Skeletal muscle tissue (tissue), 4 donors: ENCODE measurements around the gene SETD2. TPM values are rescaled to one million over a fixed set of nuclear protein-coding genes. Genes with fewer than 3 reads are reported as not detected.
"Not testable (repeated sequence)": the region's sequence is repeated elsewhere in the genome, so short reads cannot be mapped to it uniquely, and the experiment has no call there.

Experiments
- H3K27ac ChIP-seq: one replicate; pipeline ENCODE4 v1.7.0; 2013; ENCODE audit warnings: mild to moderate bottlenecking, low read depth, low read length, inconsistent platforms
- H3K27me3 ChIP-seq, 3 donors: one replicate each; pipeline ENCODE4 v1.7.0; 2013; ENCODE audit warnings: low read length in 3 of 3; ENCODE audit not compliant: control insufficient read depth in 3 of 3, insufficient read depth in 3 of 3
- H3K36me3 ChIP-seq, 3 donors: one replicate each; pipeline ENCODE4 v1.7.0; 2013; ENCODE audit warnings: low read length in 3 of 3; ENCODE audit not compliant: control insufficient read depth in 3 of 3, insufficient read depth in 3 of 3
- H3K4me1 ChIP-seq, 3 donors: one replicate each; pipeline ENCODE4 v1.7.0; 2013; ENCODE audit warnings: low read length in 3 of 3, mild to moderate bottlenecking in 3 of 3; ENCODE audit not compliant: control insufficient read depth in 3 of 3, insufficient read depth in 3 of 3
- H3K4me3 ChIP-seq, 3 donors: one replicate each; pipeline ENCODE4 v1.7.0; 2013; ENCODE audit warnings: low read length in 3 of 3
- H3K9ac ChIP-seq, 3 donors: one replicate each; pipeline ENCODE4 v1.7.0; 2013; ENCODE audit warnings: low read length in 3 of 3, mild to moderate bottlenecking in 3 of 3, moderate library complexity in 2 of 3, low read depth in 1 of 3
- H3K9me3 ChIP-seq, 3 donors: one replicate each; pipeline ENCODE4 v1.7.0; 2013; ENCODE audit warnings: low read length in 3 of 3; ENCODE audit not compliant: control insufficient read depth in 3 of 3
- total RNA-seq: library from RNA; depleted of rRNA; stranded (reverse); fragments of >200 nt; gene quantifications from one replicate; pipeline ENCODE4 v1.2.3, GENCODE V29; 2014
- donor health status: Osteomylitis.

The SETD2 gene
- total RNA-seq, 1 donor from 2014 or later, result 48.5 TPM

GRCh38 chr3:47152578-47152977, 11.3 kb downstream of the SETD2 start:
- H3K4me3 ChIP-seq, result no peak overlapping the region
- no peaks in the 10 kb centered on the region for H3K27me3 ChIP-seq
- H3K27ac ChIP-seq, result no peak overlapping the region
- H3K36me3 ChIP-seq, result no peaks in the 10 kb centered on the region
- H3K9ac ChIP-seq, result no peak overlapping the region
- H3K9me3 ChIP-seq, result no peaks in the 10 kb centered on the region
- peaks cover 6 to 16% (median 9%) of the 10 kb centered on the region in 3 donors for H3K4me1 ChIP-seq

- no peaks in the 10 kb centered on the region for H3K27me3 ChIP-seq
- no peak overlapping the region for H3K9ac ChIP-seq
- no peaks in the 10 kb centered on the region for H3K9me3 ChIP-seq
- H3K27ac ChIP-seq, result no peak overlapping the region
- H3K4me3 ChIP-seq, result no peak overlapping the region
- H3K36me3 ChIP-seq, result no peaks in the 10 kb centered on the region
- peaks cover 3 to 15% (median 9%) of the 10 kb centered on the region in 3 donors for H3K4me1 ChIP-seq
Measured at GRCh38 chr3:47151836-47152235, 12.1 kb downstream of the SETD2 start.

- Histone ChIP-seq H3K4me1 (peaks cover 0 to 9% (median 9%) of the 10 kb centered on the region in 3 donors), H3K4me3 (no peak overlapping the region)
Measured at GRCh38 chr3:47149339-47149933, 14.5 kb downstream of the SETD2 start.

GRCh38 chr3:47145272-47145671, 18.6 kb downstream of the SETD2 start:
- no peaks in the 10 kb centered on the region for H3K36me3 ChIP-seq
- H3K4me1 ChIP-seq, result peaks cover 8 to 13% (median 12%) of the 10 kb centered on the region in 3 donors
- no peak overlapping the region for H3K4me3 ChIP-seq
- H3K9me3 ChIP-seq, result no peaks in the 10 kb centered on the region
- H3K27me3 ChIP-seq, result no peaks in the 10 kb centered on the region
- no peak overlapping the region for H3K27ac ChIP-seq
- no peak overlapping the region for H3K9ac ChIP-seq

More at GRCh38 chr3:47149339-47149933, 14.5 kb downstream of the SETD2 start:
- Histone ChIP-seq H3K27me3 (no peaks in the 10 kb centered on the region), H3K36me3 (no peaks in the 10 kb centered on the region), H3K9ac (no peak overlapping the region), H3K9me3 (no peaks in the 10 kb centered on the region), H3K27ac (no peak overlapping the region)

GRCh38 chr3:47143068-47143467, 20.8 kb downstream of the SETD2 start:
- Histone ChIP-seq H3K4me1 (peaks cover 8 to 11% (median 11%) of the 10 kb centered on the region in 3 donors), H3K9me3 (no peaks in the 10 kb centered on the region), H3K27ac (no peak overlapping the region), H3K27me3 (no peaks in the 10 kb centered on the region), H3K36me3 (no peaks in the 10 kb centered on the region), H3K4me3 (no peak overlapping the region), H3K9ac (no peak overlapping the region)

- not testable (repeated sequence) for H3K27ac ChIP-seq, H3K9me3 ChIP-seq, H3K27me3 ChIP-seq, H3K36me3 ChIP-seq, H3K9ac ChIP-seq, H3K4me3 ChIP-seq
- H3K4me1 ChIP-seq, result peaks cover 8 to 11% (median 11%) of the 10 kb centered on the region in 3 donors
Measured at GRCh38 chr3:47142536-47142935, 21.4 kb downstream of the SETD2 start.

- not testable (repeated sequence) for H3K27ac ChIP-seq, H3K36me3 ChIP-seq, H3K9ac ChIP-seq, H3K9me3 ChIP-seq, H3K27me3 ChIP-seq, H3K4me3 ChIP-seq
- peaks cover 8 to 15% (median 13%) of the 10 kb centered on the region in 3 donors for H3K4me1 ChIP-seq
Measured at GRCh38 chr3:47140973-47141461, 22.9 kb downstream of the SETD2 start.

- not testable (repeated sequence) for H3K27ac ChIP-seq, H3K9ac ChIP-seq, H3K4me3 ChIP-seq, H3K9me3 ChIP-seq, H3K27me3 ChIP-seq, H3K36me3 ChIP-seq
- peaks cover 8 to 15% (median 13%) of the 10 kb centered on the region in 3 donors for H3K4me1 ChIP-seq
Measured at GRCh38 chr3:47140553-47140952, 23.4 kb downstream of the SETD2 start.

- H3K4me3 ChIP-seq, result no peak overlapping the region
- H3K9ac ChIP-seq, result no peak overlapping the region
- H3K4me1 ChIP-seq, result peaks cover 6 to 17% (median 9%) of the 10 kb centered on the region in 3 donors
- no peaks in the 10 kb centered on the region for H3K36me3 ChIP-seq
- no peaks in the 10 kb centered on the region for H3K9me3 ChIP-seq
- H3K27ac ChIP-seq, result no peak overlapping the region
- no peaks in the 10 kb centered on the region for H3K27me3 ChIP-seq
Measured at GRCh38 chr3:47134311-47134710, 29.6 kb downstream of the SETD2 start.

GRCh38 chr3:47133641-47134040, 30.3 kb downstream of the SETD2 start:
- no peaks in the 10 kb centered on the region for H3K36me3 ChIP-seq
- H3K9me3 ChIP-seq, result no peaks in the 10 kb centered on the region
- H3K9ac ChIP-seq, result no peak overlapping the region
- no peak overlapping the region for H3K4me3 ChIP-seq
- no peak overlapping the region for H3K27ac ChIP-seq
- peaks cover 6 to 17% (median 9%) of the 10 kb centered on the region in 3 donors for H3K4me1 ChIP-seq
- H3K27me3 ChIP-seq, result no peaks in the 10 kb centered on the region
